Measurements from ENCODE around the gene PEMT. TPM values are rescaled to one million over a fixed set of nuclear protein-coding genes. Genes with fewer than 3 reads are reported as not detected.

The PEMT gene
- total RNA-seq, 1 donor from 2014 or later, result 31.1 TPM

GRCh38 chr17:17595755-17596154, 4.2 kb upstream of the PEMT start:
- DNase-seq (ENCODE audit: low spot score), result no peak
- Mint-ChIP-seq H3K36me3 (ENCODE audit: low read depth) (no peaks in the 10 kb centered on the region), H3K4me3 (ENCODE audit: unreplicated experiment) (no peak overlapping the region), H3K4me1 (ENCODE audit: low read depth) (peaks cover 9% of the 10 kb centered on the region), H3K27ac (ENCODE audit: unreplicated experiment) (no peak overlapping the region), H3K27me3 (ENCODE audit: low read depth) (no peaks in the 10 kb centered on the region), H3K9me3 (ENCODE audit: low read depth) (no peaks in the 10 kb centered on the region)
- no peak for TF ChIP-seq CTCF (IDR thresholded peaks at IDR 0.05)

- Mint-ChIP-seq H3K27me3 (ENCODE audit: low read depth) (no peaks in the 10 kb centered on the region), H3K4me3 (ENCODE audit: unreplicated experiment) (no peak overlapping the region), H3K36me3 (ENCODE audit: low read depth) (no peaks in the 10 kb centered on the region), H3K27ac (ENCODE audit: unreplicated experiment) (no peak overlapping the region), H3K4me1 (ENCODE audit: low read depth) (peaks cover 16% of the 10 kb centered on the region), H3K9me3 (ENCODE audit: low read depth) (no peaks in the 10 kb centered on the region)
- no peak for DNase-seq (ENCODE audit: low spot score)
- no peak for TF ChIP-seq CTCF (IDR thresholded peaks at IDR 0.05)
Observed at GRCh38 chr17:17593222-17593620, 1.7 kb upstream of the PEMT start.

- no peaks in the 10 kb centered on the region for H3K36me3 Mint-ChIP-seq (ENCODE audit: low read depth)
- TF ChIP-seq CTCF (IDR thresholded peaks at IDR 0.05), result no peak
- H3K27me3 Mint-ChIP-seq (ENCODE audit: low read depth), result no peaks in the 10 kb centered on the region
- no peaks in the 10 kb centered on the region for H3K9me3 Mint-ChIP-seq (ENCODE audit: low read depth)
- no peak for DNase-seq (ENCODE audit: low spot score)
- H3K27ac Mint-ChIP-seq (ENCODE audit: unreplicated experiment), result peak overlapping the region; percentile 94
- peaks cover 16% of the 10 kb centered on the region for H3K4me1 Mint-ChIP-seq (ENCODE audit: low read depth)
- peak overlapping the region; percentile 89 for H3K4me3 Mint-ChIP-seq (ENCODE audit: unreplicated experiment)
Observed at GRCh38 chr17:17590883-17591354, 589 bp downstream of the PEMT start.

GRCh38 chr17:17590141-17590751, 1.3 kb downstream of the PEMT start:
- H3K4me3 Mint-ChIP-seq (ENCODE audit: unreplicated experiment), result peak overlapping the region; percentile 89
- peak overlapping the region; percentile 79 for H3K27ac Mint-ChIP-seq (ENCODE audit: unreplicated experiment)
- no peaks in the 10 kb centered on the region for H3K36me3 Mint-ChIP-seq (ENCODE audit: low read depth)
- no peak for DNase-seq (ENCODE audit: low spot score)
- no peaks in the 10 kb centered on the region for H3K9me3 Mint-ChIP-seq (ENCODE audit: low read depth)
- peaks cover 16% of the 10 kb centered on the region for H3K4me1 Mint-ChIP-seq (ENCODE audit: low read depth)
- no peak for TF ChIP-seq CTCF (IDR thresholded peaks at IDR 0.05)
- no peaks in the 10 kb centered on the region for H3K27me3 Mint-ChIP-seq (ENCODE audit: low read depth)

- DNase-seq (ENCODE audit: low spot score), result no peak
- Mint-ChIP-seq H3K27me3 (ENCODE audit: low read depth) (no peaks in the 10 kb centered on the region), H3K4me3 (ENCODE audit: unreplicated experiment) (no peak overlapping the region), H3K9me3 (ENCODE audit: low read depth) (no peaks in the 10 kb centered on the region), H3K27ac (ENCODE audit: unreplicated experiment) (no peak overlapping the region), H3K4me1 (ENCODE audit: low read depth) (peaks cover 16% of the 10 kb centered on the region), H3K36me3 (ENCODE audit: low read depth) (no peaks in the 10 kb centered on the region)
- no peak for TF ChIP-seq CTCF (IDR thresholded peaks at IDR 0.05)
Observed at GRCh38 chr17:17587614-17588337, 3.7 kb downstream of the PEMT start.

All from chondrocyte (in vitro differentiated cells).